Measurements from ENCODE around the gene BHLHE23.

DNA sequence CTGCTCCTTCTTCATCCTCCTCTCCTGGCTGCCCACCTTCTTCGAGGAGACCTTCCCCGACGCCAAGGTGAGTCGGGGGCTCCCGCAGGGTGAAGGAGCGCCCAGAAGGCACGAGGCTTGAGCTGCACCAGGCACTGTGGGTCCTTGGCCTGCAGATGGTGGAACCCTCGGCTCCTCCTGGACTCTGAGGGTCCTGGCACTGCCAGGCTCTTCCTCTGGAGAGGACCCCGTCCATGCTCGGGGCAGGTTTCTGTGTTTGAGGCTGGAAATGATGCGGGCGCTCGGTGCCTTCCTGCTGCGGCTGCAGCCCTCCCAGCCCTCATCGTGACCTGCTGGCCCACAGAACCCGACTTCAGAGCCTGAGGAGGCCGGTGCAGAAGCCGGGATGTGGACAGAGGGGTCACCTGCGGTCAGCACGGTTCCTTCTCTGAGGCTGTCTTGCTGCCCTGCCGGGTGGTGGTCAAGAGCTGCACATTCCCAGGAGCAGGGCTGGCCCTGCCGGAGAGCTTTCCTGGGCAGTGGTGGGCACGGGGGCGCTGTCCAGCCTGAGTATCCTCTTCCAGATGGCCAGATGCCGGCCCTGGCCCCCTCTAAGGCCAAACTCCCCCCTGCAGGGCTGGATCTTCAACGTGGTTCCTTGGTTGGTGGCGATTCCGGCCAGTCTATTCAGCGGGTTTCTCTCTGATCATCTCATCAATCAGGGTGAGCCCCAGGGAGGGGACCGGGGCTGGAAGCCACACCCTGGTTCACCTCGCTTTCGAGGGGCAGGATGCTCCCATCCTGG lies 43.0 kb downstream of the BHLHE23 start:
- TF ChIP-seq POLR2A (IDR thresholded peaks at IDR 0.05; ENCODE audit: low read depth, low read length), result no peak
- no peak for TF ChIP-seq TAF1 (IDR thresholded peaks at IDR 0.05; ENCODE audit: low read depth, low read length)
